Endothelial cell of umbilical vein (primary cell): ENCODE data around the gene NMT2.

Experiments
- JUN ChIP-seq: IDR thresholded peaks from 2 replicates; pipeline ENCODE4 v1.6.1; 2011; ENCODE audit warnings: borderline replicate concordance, low read depth; ENCODE audit not compliant: insufficient read length, insufficient read depth
- POLR2A ChIP-seq: IDR thresholded peaks from 2 replicates; pipeline ENCODE4 v1.6.1; 2012; ENCODE audit warnings: low read depth, mild to moderate bottlenecking, control low read depth, low read length
- TF ChIP-seq, protein P1 (sequence below), 2 donors: IDR thresholded peaks; 1 replicate in 1 of 2; 2 replicates in 1 of 2; pipeline ENCODE4 v1.5.1; 2011; ENCODE audit warnings: low read length in 2 of 2, mild to moderate bottlenecking in 2 of 2, moderate library complexity in 2 of 2, control low read depth in 1 of 2, inconsistent platforms in 1 of 2, low read depth in 1 of 2; ENCODE audit not compliant: insufficient read depth in 1 of 2; ENCODE audit errors: extremely low read depth in 1 of 2

DNA sequence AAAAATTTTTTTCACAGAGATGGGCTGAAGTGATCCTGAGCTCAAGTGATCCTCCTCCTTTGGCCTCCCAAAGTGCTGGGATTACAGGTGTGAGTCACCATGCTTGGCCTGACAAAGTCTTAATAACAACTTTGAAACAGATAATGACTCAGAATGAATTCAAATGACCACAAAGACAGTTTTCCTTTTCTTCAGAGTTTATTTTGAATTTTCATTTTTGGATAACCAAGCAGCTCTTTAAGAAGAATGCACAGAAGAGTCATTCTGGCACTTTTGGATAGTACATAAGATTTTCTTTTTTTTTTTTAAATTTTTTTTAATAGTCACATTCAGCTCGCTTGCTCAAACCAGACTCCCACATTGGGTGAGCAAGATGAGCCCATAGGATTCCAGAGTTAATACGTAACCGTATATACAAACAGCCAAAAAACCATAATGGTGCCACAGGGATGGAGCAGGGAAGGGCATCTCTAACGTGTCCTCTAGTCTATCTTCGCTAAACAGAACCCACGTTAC is 43.0 kb upstream of the NMT2 start:
- TF ChIP-seq, protein P1, sequence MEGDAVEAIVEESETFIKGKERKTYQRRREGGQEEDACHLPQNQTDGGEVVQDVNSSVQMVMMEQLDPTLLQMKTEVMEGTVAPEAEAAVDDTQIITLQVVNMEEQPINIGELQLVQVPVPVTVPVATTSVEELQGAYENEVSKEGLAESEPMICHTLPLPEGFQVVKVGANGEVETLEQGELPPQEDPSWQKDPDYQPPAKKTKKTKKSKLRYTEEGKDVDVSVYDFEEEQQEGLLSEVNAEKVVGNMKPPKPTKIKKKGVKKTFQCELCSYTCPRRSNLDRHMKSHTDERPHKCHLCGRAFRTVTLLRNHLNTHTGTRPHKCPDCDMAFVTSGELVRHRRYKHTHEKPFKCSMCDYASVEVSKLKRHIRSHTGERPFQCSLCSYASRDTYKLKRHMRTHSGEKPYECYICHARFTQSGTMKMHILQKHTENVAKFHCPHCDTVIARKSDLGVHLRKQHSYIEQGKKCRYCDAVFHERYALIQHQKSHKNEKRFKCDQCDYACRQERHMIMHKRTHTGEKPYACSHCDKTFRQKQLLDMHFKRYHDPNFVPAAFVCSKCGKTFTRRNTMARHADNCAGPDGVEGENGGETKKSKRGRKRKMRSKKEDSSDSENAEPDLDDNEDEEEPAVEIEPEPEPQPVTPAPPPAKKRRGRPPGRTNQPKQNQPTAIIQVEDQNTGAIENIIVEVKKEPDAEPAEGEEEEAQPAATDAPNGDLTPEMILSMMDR (IDR thresholded peaks at IDR 0.05; ENCODE audit: extremely low read depth in 1 of 2, insufficient read depth in 1 of 2, low read depth in 1 of 2, low read length in 2 of 2): no peak
- TF ChIP-seq JUN (peak; percentile 38), POLR2A (no peak)
